AML-193 (cell line): Measurements from ENCODE around the gene ARF3.

ENCODE experiments used
- DNase-seq, 2 experiments: peaks; one replicate each; lab custom pipeline; 2025; lab: John Stamatoyannopoulos, UW

Gene ARF3

GRCh38 chr12:48957141-48958048 is at the start of gene ARF3:
TSS of gene ARF3 (minus strand) at chr12:48957487. CDS start at chr12:48941095, 16,392 bp downstream.
- DNase-seq = peak; percentile 87 to 88

GRCh38 chr12:49000346-49000745 is 43.1 kb upstream of the ARF3 start:
- no peak for DNase-seq

- peak; percentile 21 to 39 for DNase-seq
These were observed 42.3 kb upstream of the ARF3 start, which contains the start of gene DDN for GRCh38 chr12:48999371-49000131. TSS of gene DDN (minus strand) at chr12:48999375. CDS start at chr12:48999287, 88 bp downstream.

GRCh38 chr12:48998497-48999353 is 41.4 kb upstream of the ARF3 start:
- peak in 1 of 2 experiments; percentile 21 for DNase-seq

- no peak for DNase-seq
These were observed 40.6 kb upstream of the ARF3 start for GRCh38 chr12:48997719-48998496.

- DNase-seq = peak; percentile 57 to 69
These were observed 39.8 kb upstream of the ARF3 start for GRCh38 chr12:48996794-48997718.

GRCh38 chr12:48995086-48995879 is 38.0 kb upstream of the ARF3 start:
- DNase-seq = peak; percentile 39 to 42

- no peak for DNase-seq
These were observed 37.2 kb upstream of the ARF3 start for GRCh38 chr12:48994224-48995085.

- DNase-seq = no peak
These were observed 36.5 kb upstream of the ARF3 start for GRCh38 chr12:48993787-48994186.

- no peak for DNase-seq
These were observed 34.2 kb upstream of the ARF3 start for GRCh38 chr12:48991247-48992050.

- DNase-seq = no peak
These were observed 33.3 kb upstream of the ARF3 start for GRCh38 chr12:48990552-48990951.

GRCh38 chr12:48988030-48988649 is 30.9 kb upstream of the ARF3 start:
- DNase-seq = peak; percentile 48 to 51

- DNase-seq = no peak
These were observed 29.5 kb upstream of the ARF3 start for GRCh38 chr12:48986720-48987291.

GRCh38 chr12:48985901-48986300 is 28.6 kb upstream of the ARF3 start:
- no peak for DNase-seq

GRCh38 chr12:48985475-48985897 is 28.2 kb upstream of the ARF3 start:
- no peak for DNase-seq

- no peak for DNase-seq
These were observed 25.3 kb upstream of the ARF3 start for GRCh38 chr12:48982397-48983080.
